HCT116 (cell line): Measurements from ENCODE around the gene GUCA2B.

Experiments used
- CTCF ChIP-seq, 3 experiments: fragments of 200-600 bp in 1 of 3; sonication (generic) in 1 of 3; IDR thresholded peaks in 2 of 3; conservative IDR thresholded peaks in 1 of 3; 2 replicates each; pipeline ENCODE4 v1.5.1; 2012 to 2017; ENCODE audit warnings: low read depth in 2 of 3, low read length in 2 of 3, antibody characterized with exemption in 1 of 3, borderline replicate concordance in 1 of 3, control low read depth in 1 of 3, mild to moderate bottlenecking in 1 of 3, mixed read lengths in 1 of 3, mixed run types in 1 of 3, moderate library complexity in 1 of 3; ENCODE audit not compliant: insufficient read depth in 1 of 3
- ELF1 ChIP-seq: IDR thresholded peaks from 2 replicates; pipeline ENCODE4 v1.6.1; 2012; ENCODE audit warnings: low read depth, borderline replicate concordance
- EZH2 ChIP-seq: fragments of 200-600 bp; sonication (generic); IDR thresholded peaks from 2 replicates; pipeline ENCODE4 v1.6.1; 2017; ENCODE audit warnings: antibody characterized with exemption, mixed run types
- TF ChIP-seq, protein P1 (sequence below): IDR thresholded peaks from 2 replicates; pipeline ENCODE4 v1.6.1; 2012; ENCODE audit warnings: low read depth

DNA sequence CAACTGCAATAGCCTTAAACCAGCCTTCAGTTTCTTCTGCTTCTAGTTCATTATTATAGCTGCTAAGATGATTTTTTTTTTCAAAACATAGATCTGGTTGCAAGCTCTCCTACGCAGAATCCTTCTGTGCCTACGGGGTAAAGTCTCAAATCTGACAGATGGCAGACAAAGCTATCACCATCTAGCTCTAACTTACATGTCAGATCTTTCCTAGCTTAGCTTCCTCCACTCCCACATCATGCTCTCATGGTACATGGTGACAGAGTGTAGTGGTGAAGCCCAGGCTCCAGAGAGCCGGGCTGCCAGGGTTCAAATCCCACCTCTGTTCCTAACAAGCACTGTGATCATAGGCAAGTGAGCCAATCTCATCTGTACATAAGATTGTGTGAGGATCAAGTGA is 24.2 kb upstream of the GUCA2B start:
- TF ChIP-seq CTCF (IDR thresholded peaks at IDR 0.05 in 2 of 3, conservative IDR thresholded peaks at IDR 0.05 in 1 of 3; ENCODE audit: borderline replicate concordance in 1 of 3, insufficient read depth in 1 of 3, low read depth in 2 of 3, low read length in 2 of 3) (no peak), ELF1 (no peak), EZH2 (no peak)
- TF ChIP-seq, protein P1, sequence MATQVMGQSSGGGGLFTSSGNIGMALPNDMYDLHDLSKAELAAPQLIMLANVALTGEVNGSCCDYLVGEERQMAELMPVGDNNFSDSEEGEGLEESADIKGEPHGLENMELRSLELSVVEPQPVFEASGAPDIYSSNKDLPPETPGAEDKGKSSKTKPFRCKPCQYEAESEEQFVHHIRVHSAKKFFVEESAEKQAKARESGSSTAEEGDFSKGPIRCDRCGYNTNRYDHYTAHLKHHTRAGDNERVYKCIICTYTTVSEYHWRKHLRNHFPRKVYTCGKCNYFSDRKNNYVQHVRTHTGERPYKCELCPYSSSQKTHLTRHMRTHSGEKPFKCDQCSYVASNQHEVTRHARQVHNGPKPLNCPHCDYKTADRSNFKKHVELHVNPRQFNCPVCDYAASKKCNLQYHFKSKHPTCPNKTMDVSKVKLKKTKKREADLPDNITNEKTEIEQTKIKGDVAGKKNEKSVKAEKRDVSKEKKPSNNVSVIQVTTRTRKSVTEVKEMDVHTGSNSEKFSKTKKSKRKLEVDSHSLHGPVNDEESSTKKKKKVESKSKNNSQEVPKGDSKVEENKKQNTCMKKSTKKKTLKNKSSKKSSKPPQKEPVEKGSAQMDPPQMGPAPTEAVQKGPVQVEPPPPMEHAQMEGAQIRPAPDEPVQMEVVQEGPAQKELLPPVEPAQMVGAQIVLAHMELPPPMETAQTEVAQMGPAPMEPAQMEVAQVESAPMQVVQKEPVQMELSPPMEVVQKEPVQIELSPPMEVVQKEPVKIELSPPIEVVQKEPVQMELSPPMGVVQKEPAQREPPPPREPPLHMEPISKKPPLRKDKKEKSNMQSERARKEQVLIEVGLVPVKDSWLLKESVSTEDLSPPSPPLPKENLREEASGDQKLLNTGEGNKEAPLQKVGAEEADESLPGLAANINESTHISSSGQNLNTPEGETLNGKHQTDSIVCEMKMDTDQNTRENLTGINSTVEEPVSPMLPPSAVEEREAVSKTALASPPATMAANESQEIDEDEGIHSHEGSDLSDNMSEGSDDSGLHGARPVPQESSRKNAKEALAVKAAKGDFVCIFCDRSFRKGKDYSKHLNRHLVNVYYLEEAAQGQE: no peak
